ENCODE measurements around the gene RPS8.

RPS8 gene

GRCh38 chr1:44739307-44740178, 35.8 kb upstream of the RPS8 start, which contains the start of gene KIF2C (continued):
- no peak for TF ChIP-seq CTCF (tag by site-specific recombination; IDR thresholded peaks at IDR 0.05)
- peak; percentile 52; the same call in 1 of the 2 replicates for TF ChIP-seq ZNF366 (tag by site-specific recombination; conservative IDR thresholded peaks at IDR 0.05)
- peak; percentile 81 for TF ChIP-seq ZXDB (tag by site-specific recombination; IDR thresholded peaks at IDR 0.05)
- TF ChIP-seq ZBTB17 (tag by site-specific recombination; IDR thresholded peaks at IDR 0.05) = peak; percentile 75
- peak; percentile 47; the same call in 1 of the 2 replicates for TF ChIP-seq ZNF843 (tag by site-specific recombination; IDR thresholded peaks at IDR 0.05)
- TF ChIP-seq ZNF148 (tag by site-specific recombination; IDR thresholded peaks at IDR 0.05; ENCODE audit: borderline replicate concordance) = no peak
- no peak for TF ChIP-seq ZNF274 (IDR thresholded peaks at IDR 0.05; ENCODE audit: low read length)
- no peak for TF ChIP-seq ZNF274 (tag by site-specific recombination; IDR thresholded peaks at IDR 0.05; ENCODE audit: borderline replicate concordance)
- TF ChIP-seq ZFP37 (tag by site-specific recombination; IDR thresholded peaks at IDR 0.05) = peak; percentile 85; the same call in 1 of the 2 replicates
- no peak for TF ChIP-seq ZNF426 (tag by site-specific recombination; IDR thresholded peaks at IDR 0.05)
- peak; percentile 92 for TF ChIP-seq ZNF76 (tag by site-specific recombination; IDR thresholded peaks at IDR 0.05; ENCODE audit: borderline replicate concordance, low read depth)
- TF ChIP-seq TRIM28 (IDR thresholded peaks at IDR 0.05; ENCODE audit: borderline replicate concordance, low read length) = 0 out of 2 replicates have a peak, but pooled peaks have one; percentile 27
- peak; percentile 56 for TF ChIP-seq GLIS2 (tag by site-specific recombination; IDR thresholded peaks at IDR 0.05)
- TF ChIP-seq ZNF645 (tag by site-specific recombination; IDR thresholded peaks at IDR 0.05) = no peak
- peak; percentile 66; the same call in 1 of the 2 replicates for TF ChIP-seq ZEB2 (tag by site-specific recombination; IDR thresholded peaks at IDR 0.05)
- peak; percentile 83 for TF ChIP-seq ZFHX2 (tag by site-specific recombination; conservative IDR thresholded peaks at IDR 0.05)
- peak; percentile 79 for TF ChIP-seq EGR2 (tag by site-specific recombination; IDR thresholded peaks at IDR 0.05; ENCODE audit: low read depth)
- TF ChIP-seq HIC1 (tag by site-specific recombination; IDR thresholded peaks at IDR 0.05) = 0 out of 2 replicates have a peak, but pooled peaks have one; percentile 10
- peak; percentile 27; the same call in 1 of the 2 replicates for TF ChIP-seq ELK4 (IDR thresholded peaks at IDR 0.05; ENCODE audit: borderline replicate concordance, low read depth, low read length)

Measured in HEK293 (cell line).